Duodenal mucosa (tissue), 2 donors: ENCODE measurements around the gene PPM1N.

Experiments used
- H3K27ac ChIP-seq: one replicate; pipeline ENCODE4 v1.7.0; 2013; ENCODE audit warnings: low read depth, low read length
- H3K27me3 ChIP-seq, 2 donors: one replicate each; pipeline ENCODE4 v1.7.0; 2013; ENCODE audit warnings: low read length in 2 of 2, control low read depth in 1 of 2; ENCODE audit not compliant: insufficient read depth in 2 of 2, control insufficient read depth in 1 of 2
- H3K36me3 ChIP-seq, 2 donors: one replicate each; pipeline ENCODE4 v1.7.0; 2013; ENCODE audit warnings: low read length in 2 of 2, control low read depth in 1 of 2; ENCODE audit not compliant: insufficient read depth in 2 of 2, control insufficient read depth in 1 of 2
- H3K4me1 ChIP-seq, 2 donors: one replicate each; pipeline ENCODE4 v1.7.0; 2013; ENCODE audit warnings: low read length in 2 of 2, control low read depth in 1 of 2; ENCODE audit not compliant: insufficient read depth in 2 of 2, control insufficient read depth in 1 of 2
- H3K4me3 ChIP-seq, 2 donors: one replicate each; pipeline ENCODE4 v1.7.0; 2013; ENCODE audit warnings: low read length in 2 of 2, low read depth in 1 of 2
- H3K9ac ChIP-seq, 2 donors: one replicate each; pipeline ENCODE4 v1.7.0; 2013; ENCODE audit warnings: low read length in 2 of 2, low read depth in 1 of 2
- H3K9me3 ChIP-seq, 2 donors: one replicate each; pipeline ENCODE4 v1.7.0; 2013; ENCODE audit warnings: low read length in 2 of 2, control low read depth in 1 of 2; ENCODE audit not compliant: control insufficient read depth in 1 of 2

The PPM1N gene

DNA sequence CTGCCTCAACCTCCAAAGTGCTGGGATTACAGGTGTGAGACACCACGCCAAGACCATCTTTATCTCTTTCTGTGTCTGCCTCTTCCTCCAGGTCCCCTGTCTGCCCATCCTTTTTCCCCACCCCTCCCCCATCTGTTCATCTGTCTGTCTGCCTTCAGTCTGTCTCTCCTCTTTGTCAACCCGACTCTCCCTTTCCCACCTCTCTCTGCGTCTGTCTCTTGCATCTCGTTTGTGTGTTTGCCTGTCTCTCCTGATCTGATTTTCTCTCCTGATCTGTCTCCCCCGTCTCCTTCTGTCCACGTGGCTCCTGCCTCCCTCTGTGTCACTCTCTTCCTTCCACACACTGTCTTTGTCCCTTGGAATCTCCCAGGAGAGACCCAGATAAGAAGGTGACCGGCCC lies 19.0 kb downstream of the PPM1N start:
- Histone ChIP-seq H3K9ac (no peak overlapping the region), H3K36me3 (peaks cover 15 to 35% of the 10 kb centered on the region in 2 donors), H3K9me3 (no peaks in the 10 kb centered on the region), H3K4me3 (no peak overlapping the region), H3K4me1 (peaks cover 45 to 47% of the 10 kb centered on the region in 2 donors), H3K27me3 (no peaks in the 10 kb centered on the region), H3K27ac (no peak overlapping the region)

DNA sequence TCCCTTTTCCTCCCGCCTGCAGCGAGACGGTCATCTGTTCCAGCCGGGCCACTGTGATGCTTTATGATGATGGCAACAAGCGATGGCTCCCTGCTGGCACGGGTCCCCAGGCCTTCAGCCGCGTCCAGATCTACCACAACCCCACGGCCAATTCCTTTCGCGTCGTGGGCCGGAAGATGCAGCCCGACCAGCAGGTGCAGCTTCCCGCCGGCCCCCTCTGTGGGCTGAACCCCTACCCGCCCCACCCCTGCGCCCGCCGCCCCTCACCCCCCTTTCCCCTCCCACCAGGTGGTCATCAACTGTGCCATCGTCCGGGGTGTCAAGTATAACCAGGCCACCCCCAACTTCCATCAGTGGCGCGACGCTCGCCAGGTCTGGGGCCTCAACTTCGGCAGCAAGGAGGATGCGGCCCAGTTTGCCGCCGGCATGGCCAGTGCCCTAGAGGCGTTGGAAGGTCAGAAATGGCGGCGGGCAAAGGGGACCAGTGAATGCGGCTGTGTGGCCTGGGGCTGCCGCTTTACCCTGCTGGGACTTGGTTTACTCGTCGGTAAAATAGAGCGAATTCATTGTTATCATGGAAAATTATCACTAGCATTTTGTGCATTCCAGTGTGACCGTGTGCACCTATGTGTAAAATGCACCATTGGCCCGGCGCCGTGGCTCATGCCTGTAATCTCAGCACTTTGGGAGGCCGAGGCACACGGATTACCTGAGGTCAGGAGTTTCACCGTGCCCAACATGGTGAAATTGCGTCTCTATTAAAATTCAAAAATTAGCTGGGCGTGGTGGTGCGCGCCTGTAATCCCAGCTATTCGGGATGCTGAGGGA lies 19.6 kb downstream of the PPM1N start:
- Histone ChIP-seq H3K9me3 (no peaks in the 10 kb centered on the region), H3K4me3 (no peak overlapping the region), H3K27ac (peak overlapping the region; percentile 10), H3K27me3 (no peaks in the 10 kb centered on the region), H3K4me1 (peaks cover 42 to 43% of the 10 kb centered on the region in 2 donors), H3K9ac (no peak overlapping the region), H3K36me3 (peaks cover 18 to 39% of the 10 kb centered on the region in 2 donors)

DNA sequence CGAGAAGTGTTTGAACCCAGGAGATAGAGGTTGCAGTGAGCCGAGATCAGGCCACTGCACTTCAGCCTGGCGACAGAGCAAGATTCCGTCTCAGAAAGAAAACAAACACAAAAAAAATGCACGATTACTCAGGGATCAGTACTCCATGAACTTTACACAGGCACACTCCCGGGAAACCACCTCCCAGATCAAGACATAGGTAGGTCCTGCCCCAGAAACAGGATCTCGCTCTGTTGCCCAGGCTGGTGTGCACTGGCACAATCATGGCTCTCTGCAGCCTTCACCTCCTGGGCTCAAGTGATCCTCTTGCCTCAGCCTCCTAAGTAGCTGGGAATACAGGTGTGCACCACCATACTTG lies 20.2 kb downstream of the PPM1N start:
- peaks cover 20 to 41% of the 10 kb centered on the region in 2 donors for H3K36me3 ChIP-seq
- no peak overlapping the region for H3K9ac ChIP-seq
- no peaks in the 10 kb centered on the region for H3K9me3 ChIP-seq
- no peak overlapping the region for H3K4me3 ChIP-seq
- no peak overlapping the region for H3K27ac ChIP-seq
- peaks cover 38 to 41% of the 10 kb centered on the region in 2 donors for H3K4me1 ChIP-seq
- no peaks in the 10 kb centered on the region for H3K27me3 ChIP-seq

DNA sequence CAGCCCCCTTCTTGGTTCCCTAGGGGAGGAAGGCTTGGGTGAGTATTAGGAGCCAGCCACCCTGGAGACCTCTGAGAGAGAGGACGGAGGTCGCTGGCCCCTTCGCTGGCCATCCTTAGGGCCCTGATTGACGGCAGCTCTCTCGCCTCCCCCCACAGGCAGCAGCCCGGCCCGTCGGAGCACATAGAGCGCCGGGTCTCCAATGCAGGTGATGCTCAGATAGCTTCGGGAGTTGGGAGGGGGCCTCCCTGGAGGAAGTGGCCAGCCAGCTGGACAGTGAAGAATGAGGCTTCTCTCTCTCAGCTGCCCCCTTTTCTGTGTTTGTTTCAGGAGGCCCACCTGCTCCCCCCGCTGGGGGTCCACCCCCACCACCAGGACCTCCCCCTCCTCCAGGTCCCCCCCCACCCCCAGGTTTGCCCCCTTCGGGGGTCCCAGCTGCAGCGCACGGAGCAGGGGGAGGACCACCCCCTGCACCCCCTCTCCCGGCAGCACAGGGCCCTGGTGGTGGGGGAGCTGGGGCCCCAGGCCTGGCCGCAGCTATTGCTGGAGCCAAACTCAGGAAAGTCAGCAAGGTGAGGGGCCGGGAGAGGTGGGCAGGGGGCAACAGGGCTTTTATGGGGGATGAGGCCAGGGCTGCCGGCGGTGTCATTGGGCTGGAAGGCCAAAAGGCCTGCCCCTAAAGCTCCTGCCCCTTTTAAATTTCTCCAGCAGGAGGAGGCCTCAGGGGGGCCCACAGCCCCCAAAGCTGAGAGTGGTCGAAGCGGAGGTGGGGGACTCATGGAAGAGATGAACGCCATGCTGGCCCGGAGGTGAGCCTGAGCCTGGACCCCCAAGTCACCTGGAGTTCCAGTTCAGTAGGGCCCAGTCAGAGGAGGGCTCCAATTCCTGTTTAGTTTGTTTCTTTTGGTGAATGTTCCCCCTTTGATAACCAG lies 24.0 kb downstream of the PPM1N start:
- H3K4me1 ChIP-seq: peaks cover 7 to 13% of the 10 kb centered on the region in 2 donors
- no peak overlapping the region for H3K27ac ChIP-seq
- no peaks in the 10 kb centered on the region for H3K27me3 ChIP-seq
- no peak overlapping the region for H3K4me3 ChIP-seq
- H3K9ac ChIP-seq: no peak overlapping the region
- H3K9me3 ChIP-seq: no peaks in the 10 kb centered on the region
- peaks cover 30 to 59% of the 10 kb centered on the region in 2 donors for H3K36me3 ChIP-seq

DNA sequence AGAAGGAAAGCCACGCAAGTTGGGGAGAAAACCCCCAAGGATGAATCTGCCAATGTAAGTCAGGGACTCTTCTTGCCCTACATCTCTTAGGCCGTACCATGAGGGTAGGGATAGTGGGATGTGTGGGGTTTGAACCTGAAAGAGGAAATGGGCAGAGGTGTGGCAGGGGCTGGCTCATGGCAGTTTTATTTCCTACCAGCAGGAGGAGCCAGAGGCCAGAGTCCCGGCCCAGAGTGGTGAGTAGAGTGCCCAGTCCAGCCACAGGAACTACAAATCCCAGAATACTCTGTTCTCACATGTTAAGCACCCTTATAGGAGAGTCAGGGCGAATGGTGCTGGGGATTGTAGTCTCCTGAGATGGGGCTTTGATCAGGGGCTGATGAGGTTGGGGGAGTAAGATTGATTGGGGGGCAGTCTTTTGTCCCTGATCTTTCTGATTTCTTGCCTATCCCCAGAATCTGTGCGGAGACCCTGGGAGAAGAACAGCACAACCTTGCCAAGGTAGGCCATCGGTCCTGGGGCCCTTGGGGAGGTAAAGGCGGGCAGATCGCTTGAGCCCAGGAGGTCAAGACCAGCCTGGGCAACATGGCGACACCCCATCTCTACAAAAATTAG lies 25.5 kb downstream of the PPM1N start:
- Histone ChIP-seq H3K4me1 (peaks cover 8 to 20% of the 10 kb centered on the region in 2 donors), H3K36me3 (peaks cover 25 to 46% of the 10 kb centered on the region in 2 donors), H3K9ac (no peak overlapping the region)

DNA sequence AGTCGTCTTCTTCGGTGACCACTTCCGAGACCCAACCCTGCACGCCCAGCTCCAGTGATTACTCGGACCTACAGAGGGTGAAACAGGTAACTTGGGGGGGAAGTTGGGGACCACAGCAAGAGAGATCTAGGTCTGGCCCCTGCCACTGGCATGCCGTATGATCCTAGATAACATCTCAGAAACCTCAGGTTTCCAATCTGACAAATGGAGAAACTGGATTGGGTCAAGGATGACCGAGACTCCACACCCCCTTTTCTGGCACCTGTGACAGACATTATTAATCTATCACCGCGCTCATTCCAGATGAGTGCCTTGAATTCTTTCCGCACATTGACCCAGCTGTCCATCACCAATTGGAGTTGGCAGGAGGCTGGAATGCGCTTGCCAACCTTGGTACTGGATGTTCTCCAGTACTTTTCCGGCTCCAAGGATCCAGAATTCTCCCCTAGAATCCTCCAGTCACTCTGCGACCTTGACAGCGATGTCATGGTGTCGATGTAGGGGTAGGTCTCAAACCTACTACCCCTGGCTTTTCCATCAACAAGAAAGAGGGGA lies 26.4 kb downstream of the PPM1N start:
- Histone ChIP-seq H3K9ac (no peak overlapping the region), H3K27ac (no peak overlapping the region), H3K4me1 (peaks cover 8 to 29% of the 10 kb centered on the region in 2 donors), H3K27me3 (peaks cover 0 to 3% of the 10 kb centered on the region in 2 donors), H3K4me3 (no peak overlapping the region), H3K9me3 (no peaks in the 10 kb centered on the region), H3K36me3 (peaks cover 25 to 46% of the 10 kb centered on the region in 2 donors)

More for the DNA sequence above, 25.5 kb downstream of the PPM1N start:
- H3K9me3 ChIP-seq: no peaks in the 10 kb centered on the region
- H3K4me3 ChIP-seq: no peak overlapping the region
- no peaks in the 10 kb centered on the region for H3K27me3 ChIP-seq
- no peak overlapping the region for H3K27ac ChIP-seq

DNA sequence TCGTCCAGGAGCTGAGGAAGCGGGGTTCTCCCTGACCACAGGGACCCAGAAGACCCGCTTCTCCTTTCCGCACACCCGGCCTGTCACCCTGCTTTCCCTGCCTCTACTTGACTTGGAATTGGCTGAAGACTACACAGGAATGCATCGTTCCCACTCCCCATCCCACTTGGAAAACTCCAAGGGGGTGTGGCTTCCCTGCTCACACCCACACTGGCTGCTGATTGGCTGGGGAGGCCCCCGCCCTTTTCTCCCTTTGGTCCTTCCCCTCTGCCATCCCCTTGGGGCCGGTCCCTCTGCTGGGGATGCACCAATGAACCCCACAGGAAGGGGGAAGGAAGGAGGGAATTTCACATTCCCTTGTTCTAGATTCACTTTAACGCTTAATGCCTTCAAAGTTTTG lies 27.9 kb downstream of the PPM1N start:
- Histone ChIP-seq H3K27ac (no peak overlapping the region), H3K4me3 (no peak overlapping the region), H3K9ac (no peak overlapping the region), H3K36me3 (peaks cover 20 to 36% of the 10 kb centered on the region in 2 donors), H3K4me1 (peaks cover 8 to 23% of the 10 kb centered on the region in 2 donors), H3K27me3 (peaks cover 0 to 3% of the 10 kb centered on the region in 2 donors), H3K9me3 (no peaks in the 10 kb centered on the region)

DNA sequence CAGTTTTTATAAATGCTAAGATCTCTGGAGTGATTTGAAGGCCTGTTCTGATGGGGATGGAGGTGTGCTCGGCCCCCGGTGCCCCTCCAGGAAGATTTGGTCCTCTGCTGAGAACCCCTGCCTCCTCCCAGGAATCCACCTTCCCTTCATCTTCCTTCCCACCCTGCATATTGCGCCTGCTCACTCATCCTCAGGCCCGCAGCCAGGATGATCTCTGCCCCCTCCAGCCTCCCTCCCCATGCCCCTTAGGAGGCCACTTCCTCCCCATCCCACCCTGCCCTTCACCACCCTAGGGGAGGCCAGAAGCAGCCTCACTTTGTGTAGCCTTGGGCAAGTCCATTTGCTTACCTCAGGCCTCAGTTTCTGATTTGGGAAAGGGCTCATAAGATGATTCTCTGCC lies 28.7 kb downstream of the PPM1N start:
- peaks cover 8 to 22% of the 10 kb centered on the region in 2 donors for H3K4me1 ChIP-seq
- no peak overlapping the region for H3K9ac ChIP-seq
- H3K9me3 ChIP-seq: no peaks in the 10 kb centered on the region
- H3K27me3 ChIP-seq: peaks cover 0 to 3% of the 10 kb centered on the region in 2 donors
- H3K27ac ChIP-seq: no peak overlapping the region
- peaks cover 17 to 32% of the 10 kb centered on the region in 2 donors for H3K36me3 ChIP-seq
- no peak overlapping the region for H3K4me3 ChIP-seq

DNA sequence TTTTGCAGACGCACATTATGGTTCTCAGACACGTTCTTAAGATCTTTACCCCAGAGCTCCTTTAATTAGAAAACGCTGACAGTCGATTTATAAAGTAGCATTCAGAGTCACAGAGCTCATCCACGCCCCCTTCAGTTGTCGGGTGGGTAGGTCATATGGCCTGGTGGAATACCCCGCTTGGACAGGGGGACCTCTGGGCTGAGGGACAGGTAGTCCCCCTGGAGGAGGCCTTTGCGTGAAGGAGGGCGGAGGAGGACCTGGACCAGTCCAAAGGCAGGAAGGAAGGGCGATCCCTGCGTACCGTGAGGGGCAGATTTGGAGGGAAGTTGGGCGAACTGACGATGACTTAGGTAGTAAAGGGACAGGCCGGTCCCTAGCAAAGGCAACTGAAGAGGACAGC lies 29.5 kb downstream of the PPM1N start:
- peaks cover 0 to 3% of the 10 kb centered on the region in 2 donors for H3K27me3 ChIP-seq
- H3K4me1 ChIP-seq: peaks cover 8 to 22% of the 10 kb centered on the region in 2 donors
- no peak overlapping the region for H3K27ac ChIP-seq
- no peak overlapping the region for H3K9ac ChIP-seq
- peaks cover 13 to 26% of the 10 kb centered on the region in 2 donors for H3K36me3 ChIP-seq
- H3K4me3 ChIP-seq: no peak overlapping the region
- no peaks in the 10 kb centered on the region for H3K9me3 ChIP-seq
